Stomach (tissue), 9 donors: ENCODE results near the gene CPA5. TPM values are rescaled to one million over a fixed set of nuclear protein-coding genes. Genes with fewer than 3 reads are reported as not detected.

ENCODE experiments used
- DNase-seq, 2 donors: peaks; one replicate each; pipeline versions ENCODE4 v3.0.0 to v3.0.0-alpha.2; 2013 to 2019
- H3K27ac ChIP-seq, 5 donors: fragments of 200-600 bp in 4 of 5; sonication (generic) in 4 of 5; one replicate each; pipeline ENCODE4 v1.5.1; 2013 to 2019; ENCODE audit warnings: mild to moderate bottlenecking in 1 of 5, moderate library complexity in 1 of 5
- H3K27me3 ChIP-seq, 3 donors: fragments of 200-600 bp; sonication (generic); one replicate each; pipeline ENCODE4 v1.5.1; 2017 to 2019; ENCODE audit warnings: mixed run types in 1 of 3
- H3K36me3 ChIP-seq, 4 donors: fragments of 200-600 bp; sonication (generic); 1 replicate in 3 of 4; 2 replicates in 1 of 4; pipeline ENCODE4 v1.5.1; 2016 to 2019
- H3K4me1 ChIP-seq, 4 donors: fragments of 200-600 bp; sonication (generic); one replicate each; pipeline ENCODE4 v1.5.1; 2016 to 2019
- H3K4me3 ChIP-seq, 4 donors: fragments of 200-600 bp; sonication (generic) in 3 of 4; one replicate each; pipeline ENCODE4 v1.5.1; 2016 to 2019; ENCODE audit warnings: mild to moderate bottlenecking in 1 of 4
- H3K9me3 ChIP-seq, 4 donors: fragments of 200-600 bp; sonication (generic); one replicate each; pipeline ENCODE4 v1.5.1; 2016 to 2019
- EP300 ChIP-seq: sonication (generic); formaldehyde crosslinking; IDR thresholded peaks from one replicate; pipeline ENCODE4 v1.6.1; 2017; ENCODE audit warnings: antibody characterized with exemption
- POLR2A ChIP-seq, 4 donors: fragments of 450-650 bp; IDR thresholded peaks; one replicate each; pipeline ENCODE4 v1.6.1; 2016; ENCODE audit warnings: antibody characterized with exemption in 4 of 4, control low read depth in 2 of 4, mild to moderate bottlenecking in 1 of 4, moderate library complexity in 1 of 4
- POLR2AphosphoS5 ChIP-seq, 3 donors: sonication (generic); formaldehyde crosslinking; IDR thresholded peaks; one replicate each; pipeline ENCODE4 v1.6.1; 2016; ENCODE audit warnings: antibody characterized with exemption in 3 of 3
- WGBS, 5 donors: extraction: QIAGEN DNeasy Blood & Tissue Kit in 3 of 5; methylation state at CpG; one replicate each; pipeline versions ENCODE4 v1.1.5 to v1.1.7; 2013 to 2018; 5-methylcytosine and 5-hydroxymethylcytosine counted together
- intact Hi-C: fragments of 100-400 bp; cut with DNase I; formaldehyde crosslinking; loops from one replicate; pipeline ENCODE4 v1.15.1; 2023; ENCODE audit warnings: low total_unique reads
- polyA plus RNA-seq, 3 donors: library from polyadenylated mRNA; stranded (reverse); fragments of 200-250 nt; gene quantifications; one replicate each; pipeline ENCODE4 v1.2.3, GENCODE V29; 2013
- total RNA-seq, 5 donors: library from RNA; depleted of rRNA; stranded (reverse); fragments of >200 nt; gene quantifications; one replicate each; pipeline versions ENCODE4 v1.1.0 to v1.2.3, GENCODE V29; 2014 to 2016
- TF ChIP-seq, protein P1 (sequence below), 7 experiments: fragments of 450-650 bp in 4 of 7; fragments of 200-600 bp in 3 of 7; sonication (generic) in 3 of 7; IDR thresholded peaks; one replicate each; pipeline ENCODE4 v1.5.1; 2016 to 2019; ENCODE audit warnings: antibody characterized with exemption in 7 of 7, control low read depth in 2 of 7, mild to moderate bottlenecking in 1 of 7
- donor health status: healthy with polysubstance abuse.
- donor health status: Bipolar disorder and iron deficiency.
- donor health status: healthy.

CPA5 gene
- total and polyA plus RNA-seq, 8 donors = 0.48 TPM; not detected in 7

DNA sequence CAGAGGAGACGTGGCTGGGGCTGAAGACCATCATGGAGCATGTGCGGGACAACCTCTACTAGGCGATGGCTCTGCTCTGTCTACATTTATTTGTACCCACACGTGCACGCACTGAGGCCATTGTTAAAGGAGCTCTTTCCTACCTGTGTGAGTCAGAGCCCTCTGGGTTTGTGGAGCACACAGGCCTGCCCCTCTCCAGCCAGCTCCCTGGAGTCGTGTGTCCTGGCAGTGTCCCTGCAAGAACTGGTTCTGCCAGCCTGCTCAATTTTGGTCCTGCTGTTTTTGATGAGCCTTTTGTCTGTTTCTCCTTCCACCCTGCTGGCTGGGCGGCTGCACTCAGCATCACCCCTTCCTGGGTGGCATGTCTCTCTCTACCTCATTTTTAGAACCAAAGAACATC lies 22.0 kb upstream of the CPA5 start:
- Histone ChIP-seq H3K36me3 (no peaks in the 10 kb centered on the region), H3K4me3 (no peak overlapping the region), H3K27ac (no peak overlapping the region), H3K9me3 (no peaks in the 10 kb centered on the region), H3K4me1 (no peaks in the 10 kb centered on the region), H3K27me3 (no peaks in the 10 kb centered on the region)
- no peak for TF ChIP-seq EP300
- TF ChIP-seq POLR2A (IDR thresholded peaks at IDR 0.05) = no peak
- TF ChIP-seq, protein P1, sequence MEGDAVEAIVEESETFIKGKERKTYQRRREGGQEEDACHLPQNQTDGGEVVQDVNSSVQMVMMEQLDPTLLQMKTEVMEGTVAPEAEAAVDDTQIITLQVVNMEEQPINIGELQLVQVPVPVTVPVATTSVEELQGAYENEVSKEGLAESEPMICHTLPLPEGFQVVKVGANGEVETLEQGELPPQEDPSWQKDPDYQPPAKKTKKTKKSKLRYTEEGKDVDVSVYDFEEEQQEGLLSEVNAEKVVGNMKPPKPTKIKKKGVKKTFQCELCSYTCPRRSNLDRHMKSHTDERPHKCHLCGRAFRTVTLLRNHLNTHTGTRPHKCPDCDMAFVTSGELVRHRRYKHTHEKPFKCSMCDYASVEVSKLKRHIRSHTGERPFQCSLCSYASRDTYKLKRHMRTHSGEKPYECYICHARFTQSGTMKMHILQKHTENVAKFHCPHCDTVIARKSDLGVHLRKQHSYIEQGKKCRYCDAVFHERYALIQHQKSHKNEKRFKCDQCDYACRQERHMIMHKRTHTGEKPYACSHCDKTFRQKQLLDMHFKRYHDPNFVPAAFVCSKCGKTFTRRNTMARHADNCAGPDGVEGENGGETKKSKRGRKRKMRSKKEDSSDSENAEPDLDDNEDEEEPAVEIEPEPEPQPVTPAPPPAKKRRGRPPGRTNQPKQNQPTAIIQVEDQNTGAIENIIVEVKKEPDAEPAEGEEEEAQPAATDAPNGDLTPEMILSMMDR (IDR thresholded peaks at IDR 0.05) = no peak
- TF ChIP-seq POLR2AphosphoS5 (IDR thresholded peaks at IDR 0.05) = no peak
- intact Hi-C loops = no loop called here
- whole genome bisulfite sequencing, 5 donors = 76 to 91% (median 85%) methylated on average over 7 of the region's 7 CpGs
- DNase-seq = no peak

DNA sequence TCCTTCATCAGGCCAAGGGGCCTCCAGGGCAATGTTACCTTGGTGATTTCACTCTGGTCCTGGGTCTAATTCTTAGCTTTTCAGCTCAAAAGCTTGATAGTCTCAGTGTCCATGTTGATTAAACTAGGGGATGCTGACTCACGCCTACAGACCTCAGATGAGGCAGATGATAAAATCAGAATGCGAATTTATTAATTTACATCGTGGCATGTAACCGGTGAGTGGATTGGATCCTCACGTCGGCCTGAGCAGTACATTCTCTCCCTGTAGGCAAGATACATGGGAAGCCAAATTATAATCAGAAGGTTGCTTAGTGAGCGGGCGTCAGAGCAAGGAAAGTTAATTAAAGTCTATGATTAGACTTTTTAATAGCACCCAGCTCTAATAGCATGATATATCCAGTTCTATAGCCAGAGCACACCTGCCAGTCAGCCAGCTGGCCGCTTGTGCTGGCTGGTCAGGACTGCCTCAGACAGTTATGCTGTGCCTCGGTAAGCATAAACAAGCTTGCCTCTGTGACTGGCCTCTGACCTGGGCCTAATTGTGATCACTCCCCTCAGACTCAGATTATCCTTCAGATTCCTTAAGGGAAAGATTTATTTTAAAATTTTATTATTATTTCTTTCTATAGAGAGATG lies 20.2 kb upstream of the CPA5 start:
- intact Hi-C loops = no loop called here
- H3K4me1 ChIP-seq = no peaks in the 10 kb centered on the region
- H3K27ac ChIP-seq = no peak overlapping the region
- WGBS, 5 donors = 82 to 94% (median 92%) methylated on average over 10 of the region's 10 CpGs
- no peak overlapping the region for H3K4me3 ChIP-seq
- DNase-seq = no peak
- H3K36me3 ChIP-seq = no peaks in the 10 kb centered on the region
- H3K9me3 ChIP-seq = no peaks in the 10 kb centered on the region
- H3K27me3 ChIP-seq = no peaks in the 10 kb centered on the region
- TF ChIP-seq POLR2AphosphoS5 (IDR thresholded peaks at IDR 0.05) = no peak
- TF ChIP-seq, protein P1 (IDR thresholded peaks at IDR 0.05) = no peak
- TF ChIP-seq POLR2A (IDR thresholded peaks at IDR 0.05) = no peak
- no peak for TF ChIP-seq EP300

DNA sequence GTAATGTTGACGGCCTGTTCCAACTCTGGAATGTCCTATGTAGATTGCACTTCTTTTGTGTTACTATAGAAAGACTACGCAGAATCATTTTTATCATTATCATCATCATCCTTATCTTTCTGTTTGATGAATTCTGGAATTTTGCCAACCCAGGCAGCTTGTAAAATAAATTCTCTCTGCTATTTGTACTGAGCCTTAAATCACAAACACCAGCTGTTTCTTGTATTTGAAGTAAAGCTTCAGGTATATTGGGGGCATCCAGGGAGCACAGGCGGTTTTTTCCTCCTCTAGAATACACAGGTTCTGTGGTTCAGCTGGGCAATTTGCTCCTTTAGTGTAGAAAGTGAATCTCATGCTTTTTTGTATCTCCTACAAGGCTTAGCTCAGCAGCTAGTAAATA lies 14.9 kb upstream of the CPA5 start:
- Histone ChIP-seq H3K27ac (no peak overlapping the region), H3K27me3 (no peaks in the 10 kb centered on the region), H3K9me3 (no peaks in the 10 kb centered on the region), H3K4me1 (no peaks in the 10 kb centered on the region), H3K4me3 (no peak overlapping the region), H3K36me3 (no peaks in the 10 kb centered on the region)
- WGBS, 5 donors = 72 to 82% (median 76%) methylated on average over 3 of the region's 3 CpGs
- intact Hi-C loops = no loop called here
- no peak for DNase-seq
- TF ChIP-seq POLR2AphosphoS5 (IDR thresholded peaks at IDR 0.05) = no peak
- no peak for TF ChIP-seq POLR2A (IDR thresholded peaks at IDR 0.05)
- TF ChIP-seq, protein P1 (IDR thresholded peaks at IDR 0.05) = no peak
- no peak for TF ChIP-seq EP300

DNA sequence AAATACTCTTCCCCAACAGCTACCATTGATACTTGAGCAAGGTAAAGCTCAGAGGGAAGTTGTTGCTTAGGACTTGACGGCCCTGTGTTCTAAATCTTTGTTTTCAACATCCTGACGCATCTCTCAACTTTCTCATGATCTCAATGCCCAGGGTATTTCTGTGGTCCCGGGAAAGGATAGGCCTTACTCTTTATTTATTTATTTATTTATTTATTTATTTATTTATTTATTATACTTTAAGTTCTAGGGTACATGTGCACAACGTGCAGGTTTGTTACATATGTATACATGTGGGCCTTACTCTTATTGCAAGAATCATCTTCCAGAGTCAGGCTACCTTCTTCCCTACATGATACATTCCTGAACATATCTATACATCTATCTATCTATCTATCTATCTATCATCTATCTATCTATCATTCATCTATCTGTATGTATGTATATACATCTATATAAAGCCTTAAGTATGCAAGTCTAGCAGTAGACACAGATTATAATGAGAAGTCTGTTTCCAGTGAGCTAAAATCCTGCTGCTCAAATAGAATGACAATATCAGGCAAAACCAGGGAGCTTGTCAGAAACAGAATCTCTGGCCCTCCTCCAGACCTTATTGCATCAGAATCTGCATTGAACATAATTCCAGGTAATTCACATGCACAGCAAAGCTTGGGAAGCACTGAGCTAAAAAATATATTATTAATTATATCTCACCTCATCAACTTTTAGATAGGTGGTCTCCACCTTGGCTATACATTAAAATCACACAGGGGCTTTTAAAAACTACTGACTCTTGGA lies 12.2 kb upstream of the CPA5 start:
- 92 to 95% (median 95%) methylated on average over 4 of the region's 4 CpGs for WGBS, 5 donors
- no peak overlapping the region for H3K4me3 ChIP-seq
- H3K4me1 ChIP-seq = no peaks in the 10 kb centered on the region
- H3K27ac ChIP-seq = no peak overlapping the region
- no peak for DNase-seq
- no peaks in the 10 kb centered on the region for H3K9me3 ChIP-seq
- no peaks in the 10 kb centered on the region for H3K36me3 ChIP-seq
- TF ChIP-seq POLR2A (IDR thresholded peaks at IDR 0.05) (no peak), POLR2AphosphoS5 (IDR thresholded peaks at IDR 0.05) (no peak)
- TF ChIP-seq, protein P1 (IDR thresholded peaks at IDR 0.05) = no peak
- H3K27me3 ChIP-seq = no peaks in the 10 kb centered on the region
- intact Hi-C loops = no loop called here
